H9 (cell line): ENCODE measurements around the gene CERKL. TPM values are rescaled to one million over a fixed set of nuclear protein-coding genes. Genes with fewer than 3 reads are reported as not detected.

ENCODE experiments used
- DNase-seq: peaks from one replicate; pipeline ENCODE4 v3.0.0-alpha.2; 2017
- H2AFZ ChIP-seq: one replicate; pipeline ENCODE4 v1.6.1; 2013; ENCODE audit warnings: mild to moderate bottlenecking, low read length, control low read depth, moderate library complexity
- H2AK5ac ChIP-seq: 2 replicates; pipeline ENCODE4 v1.6.1; 2013; ENCODE audit warnings: low read length, control low read depth, mixed read lengths; ENCODE audit not compliant: insufficient read length
- H2BK120ac ChIP-seq: one replicate; pipeline ENCODE4 v1.6.1; 2013; ENCODE audit warnings: low read depth, mild to moderate bottlenecking, low read length, control low read depth, inconsistent platforms; ENCODE audit not compliant: poor library complexity, severe bottlenecking
- H2BK12ac ChIP-seq: 2 replicates; pipeline ENCODE4 v1.6.1; 2013; ENCODE audit warnings: low read length, control low read depth, mixed read lengths, low read depth; ENCODE audit not compliant: insufficient read length
- H2BK15ac ChIP-seq: 2 replicates; pipeline ENCODE4 v1.6.1; 2013; ENCODE audit warnings: low read depth, low read length, control low read depth
- H2BK20ac ChIP-seq: one replicate; pipeline ENCODE4 v1.6.1; 2013; ENCODE audit warnings: low read depth, mild to moderate bottlenecking, low read length, control low read depth, inconsistent platforms; ENCODE audit not compliant: poor library complexity, severe bottlenecking
- H2BK5ac ChIP-seq: 2 replicates; pipeline ENCODE4 v1.6.1; 2013; ENCODE audit warnings: low read length, control low read depth, mixed read lengths; ENCODE audit not compliant: insufficient read length
- H3K14ac ChIP-seq: 2 replicates; pipeline ENCODE4 v1.6.1; 2013; ENCODE audit warnings: low read length, control low read depth; ENCODE audit not compliant: insufficient read depth
- H3K18ac ChIP-seq: 2 replicates; pipeline ENCODE4 v1.6.1; 2013; ENCODE audit warnings: low read depth, mild to moderate bottlenecking, mixed read lengths, low read length, control low read depth; ENCODE audit not compliant: insufficient read length
- H3K23ac ChIP-seq: 2 replicates; pipeline ENCODE4 v1.6.1; 2013; ENCODE audit warnings: low read length, control low read depth, mixed read lengths, low read depth; ENCODE audit not compliant: insufficient read length
- H3K23me2 ChIP-seq: 2 replicates; pipeline ENCODE4 v1.6.1; 2013; ENCODE audit warnings: low read depth, mild to moderate bottlenecking, mixed read lengths, low read length, control low read depth; ENCODE audit not compliant: insufficient read length, poor library complexity, severe bottlenecking
- H3K27ac ChIP-seq: 2 replicates; pipeline ENCODE4 v1.5.1; 2013; ENCODE audit warnings: low read length, control low read depth, mixed read lengths, low read depth; ENCODE audit not compliant: insufficient read length
- H3K27me3 ChIP-seq: 2 replicates; pipeline ENCODE4 v1.6.1; 2013; ENCODE audit warnings: low read length, control low read depth, inconsistent platforms; ENCODE audit not compliant: insufficient read depth
- H3K4ac ChIP-seq: 2 replicates; pipeline ENCODE4 v1.6.1; 2013; ENCODE audit warnings: low read depth, mild to moderate bottlenecking, control low read depth, inconsistent platforms, low read length, moderate library complexity
- H3K4me1 ChIP-seq: 2 replicates; pipeline ENCODE4 v1.6.1; 2013; ENCODE audit warnings: low read length, control low read depth, inconsistent platforms; ENCODE audit not compliant: insufficient read depth
- H3K4me2 ChIP-seq: 2 replicates; pipeline ENCODE4 v1.6.1; 2013; ENCODE audit warnings: low read length, control low read depth, mixed read lengths; ENCODE audit not compliant: insufficient read length, insufficient read depth
- H3K56ac ChIP-seq: 2 replicates; pipeline ENCODE4 v1.6.1; 2013; ENCODE audit warnings: low read depth, mild to moderate bottlenecking, mixed read lengths, low read length, control low read depth; ENCODE audit not compliant: insufficient read length
- H3K79me1 ChIP-seq: 2 replicates; pipeline ENCODE4 v1.6.1; 2013; ENCODE audit warnings: low read depth, mild to moderate bottlenecking, moderate library complexity, low read length, control low read depth, inconsistent platforms; ENCODE audit not compliant: insufficient read depth, poor library complexity, severe bottlenecking
- H3K79me2 ChIP-seq: 2 replicates; pipeline ENCODE4 v1.6.1; 2013; ENCODE audit warnings: low read length, control low read depth, inconsistent platforms; ENCODE audit not compliant: insufficient read depth
- H3K9ac ChIP-seq: 2 replicates; pipeline ENCODE4 v1.6.1; 2013; ENCODE audit warnings: low read length, control low read depth, mixed read lengths; ENCODE audit not compliant: insufficient read length; ENCODE audit errors: extremely low read depth
- H3K9me3 ChIP-seq: one replicate; pipeline ENCODE4 v1.6.1; 2013; ENCODE audit warnings: low read depth, low read length, inconsistent platforms; ENCODE audit not compliant: control insufficient read depth
- H3T11ph ChIP-seq: one replicate; pipeline ENCODE4 v1.6.1; 2013; ENCODE audit warnings: mild to moderate bottlenecking, low read length, control low read depth, inconsistent platforms
- H4K20me1 ChIP-seq: one replicate; pipeline ENCODE4 v1.6.1; 2013; ENCODE audit not compliant: control insufficient read depth, insufficient read length, insufficient read depth
- H4K5ac ChIP-seq: 2 replicates; pipeline ENCODE4 v1.6.1; 2013; ENCODE audit warnings: low read depth, mild to moderate bottlenecking, mixed read lengths, low read length, control low read depth; ENCODE audit not compliant: insufficient read length
- H4K8ac ChIP-seq: replicated peaks from 2 replicates; pipeline ENCODE4 v1.6.1; 2013; ENCODE audit warnings: low read length, control low read depth, mixed read lengths, low read depth; ENCODE audit not compliant: insufficient read length
- H4K91ac ChIP-seq: 2 replicates; pipeline ENCODE4 v1.6.1; 2013; ENCODE audit warnings: low read depth, mild to moderate bottlenecking, moderate library complexity, mixed read lengths, low read length, control low read depth; ENCODE audit not compliant: insufficient read length
- H3K27ac Mint-ChIP-seq, 3 experiments: 2 replicates in 2 of 3; 3 replicates in 1 of 3; pipeline ENCODE4 v1.8.0; 2020 to 2021; ENCODE audit warnings: mixed read lengths in 3 of 3, mild to moderate bottlenecking in 1 of 3, moderate library complexity in 1 of 3
- H3K27me3 Mint-ChIP-seq: 2 replicates; pipeline ENCODE4 v1.8.0; 2021; ENCODE audit warnings: low read depth, mild to moderate bottlenecking, moderate library complexity, mixed read lengths
- H3K36me3 Mint-ChIP-seq, 3 experiments: 2 replicates in 2 of 3; 3 replicates in 1 of 3; pipeline ENCODE4 v1.8.0; 2020 to 2021; ENCODE audit warnings: low read depth in 3 of 3, mixed read lengths in 3 of 3; ENCODE audit not compliant: insufficient read depth in 1 of 3
- H3K4me1 Mint-ChIP-seq, 2 experiments: 2 replicates each; pipeline ENCODE4 v1.8.0; 2020; ENCODE audit warnings: mixed read lengths in 2 of 2
- H3K4me3 Mint-ChIP-seq, 2 experiments: 2 replicates in 1 of 2; 3 replicates in 1 of 2; pipeline ENCODE4 v1.8.0; 2020 to 2021; ENCODE audit warnings: mild to moderate bottlenecking in 2 of 2, mixed read lengths in 2 of 2, moderate library complexity in 1 of 2
- H3K9me3 Mint-ChIP-seq, 2 experiments: 2 replicates in 1 of 2; 3 replicates in 1 of 2; pipeline ENCODE4 v1.8.0; 2020; ENCODE audit warnings: mild to moderate bottlenecking in 2 of 2, mixed read lengths in 2 of 2, moderate library complexity in 1 of 2
- CTCF ChIP-seq: fragments of 200-600 bp; sonication (generic); conservative IDR thresholded peaks from 3 replicates; pipeline ENCODE4 v1.8.0; 2021; ENCODE audit warnings: antibody characterized with exemption, mild to moderate bottlenecking
- WGBS: extraction: QIAGEN DNeasy Blood & Tissue Kit; methylation state at CpG from one replicate; pipeline ENCODE4 v1.1.7; 2013; ENCODE audit warnings: missing lambda C conversion rate, low lambda C conversion rate, mixed read lengths; ENCODE audit not compliant: insufficient read length; ENCODE audit errors: extremely low coverage; 5-methylcytosine and 5-hydroxymethylcytosine counted together
- total RNA-seq: library from RNA; stranded (reverse); gene quantifications from 2 replicates; pipeline ENCODE4 v1.2.1, GENCODE V29; 2021

The CERKL gene
- total RNA-seq, 1 experiment from 2014 or later: not detected

DNA sequence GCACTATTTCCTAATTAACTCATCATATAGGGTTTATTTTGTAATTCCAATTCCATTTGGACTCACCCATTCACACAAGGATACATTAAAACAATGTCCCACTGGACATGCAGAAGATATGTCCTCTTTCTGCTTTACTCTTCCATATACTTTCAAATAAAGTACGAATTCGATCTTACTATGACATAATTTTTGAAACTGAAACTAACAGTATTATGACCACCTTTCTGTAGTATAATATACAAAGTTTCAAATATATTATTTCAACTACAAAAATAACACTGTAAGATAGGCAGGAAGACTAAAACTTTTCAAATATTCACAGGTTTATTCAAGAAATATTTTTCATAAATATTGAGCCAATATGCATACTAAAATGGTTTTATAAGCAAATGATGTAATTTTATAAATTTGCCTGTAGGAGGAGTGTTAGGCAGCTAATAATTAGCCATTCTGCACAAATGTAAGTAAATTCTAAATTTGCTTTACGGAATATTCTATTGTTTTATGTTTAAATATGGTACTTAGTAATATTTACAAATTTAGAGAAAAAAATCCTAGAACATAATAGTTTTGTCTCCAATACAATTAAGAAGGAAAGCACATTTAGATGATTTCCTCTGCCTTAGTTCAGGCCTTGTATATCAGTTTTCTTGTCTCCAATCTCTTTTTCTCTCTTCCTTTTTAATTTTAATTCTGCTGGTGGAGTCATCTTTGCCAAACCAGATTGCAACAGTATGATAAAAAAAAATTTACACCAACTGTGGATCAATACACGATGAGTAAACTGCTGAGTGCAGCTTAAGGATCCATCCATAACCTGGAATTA, 85.9 kb downstream of the CERKL start:
- Histone ChIP-seq H3K4me1 (no peaks in the 10 kb centered on the region), H2BK120ac (no peak overlapping the region)
- TF ChIP-seq CTCF: peak; percentile 31; the same call in 1 of the 3 replicates

More for the DNA sequence above, 85.9 kb downstream of the CERKL start:
- Histone ChIP-seq H2BK5ac (no peak overlapping the region), H4K20me1 (no peaks in the 10 kb centered on the region), H2BK12ac (no peak overlapping the region), H3K14ac (no peak overlapping the region), H3K56ac (no peak overlapping the region), H3K9ac (no peak overlapping the region), H2AK5ac (no peak overlapping the region), H3K23ac (no peak overlapping the region), H2BK20ac (no peak overlapping the region), H3T11ph (no peak overlapping the region), H3K79me1 (no peaks in the 10 kb centered on the region), H3K23me2 (peaks cover 2% of the 10 kb centered on the region), H3K4ac (no peak overlapping the region), H3K79me2 (no peaks in the 10 kb centered on the region), H4K8ac (no peak overlapping the region), H2AFZ (no peak overlapping the region), H3K4me2 (no peak overlapping the region), H4K5ac (no peak overlapping the region), H2BK15ac (no peak overlapping the region), H3K27ac (no peak overlapping the region), H3K27me3 (no peaks in the 10 kb centered on the region), H3K18ac (no peak overlapping the region), H4K91ac (no peak overlapping the region), H3K9me3 (no peaks in the 10 kb centered on the region)
- H3K36me3 Mint-ChIP-seq: no peaks in the 10 kb centered on the region
- no CpG with 5 or more reads among the region's 4 CpGs for WGBS
- peaks cover 4% of the 10 kb centered on the region in 2 experiments; a peak in 3 of 4 replicates for H3K4me1 Mint-ChIP-seq
- DNase-seq: no peak
- H3K27ac Mint-ChIP-seq: no peak overlapping the region
- peaks cover 3% of the 10 kb centered on the region; the same call in 1 of the 2 replicates for H3K27me3 Mint-ChIP-seq
- H3K4me3 Mint-ChIP-seq: no peak overlapping the region
- no peaks in the 10 kb centered on the region for H3K9me3 Mint-ChIP-seq
